Left ventricle myocardium inferior (tissue), 1 donor: Measurements from ENCODE around the gene COG2. TPM values are rescaled to one million over a fixed set of nuclear protein-coding genes. Genes with fewer than 3 reads are reported as not detected.

Source experiments
- DNase-seq: peaks from one replicate; pipeline ENCODE4 v3.0.0-alpha.2; 2020
- H3K27ac ChIP-seq: fragments of 200-600 bp; replicated peaks from 2 replicates; pipeline ENCODE4 v1.8.0; 2021
- H3K27me3 ChIP-seq: fragments of 200-600 bp; 2 replicates; pipeline ENCODE4 v1.8.0; 2021; ENCODE audit warnings: low read depth
- H3K36me3 ChIP-seq: fragments of 200-600 bp; 2 replicates; pipeline ENCODE4 v1.8.0; 2021
- H3K4me1 ChIP-seq: fragments of 200-600 bp; 2 replicates; pipeline ENCODE4 v1.8.0; 2021
- H3K4me3 ChIP-seq: fragments of 200-600 bp; 2 replicates; pipeline ENCODE4 v1.8.0; 2021; ENCODE audit warnings: mild to moderate bottlenecking, moderate library complexity
- H3K9me3 ChIP-seq: fragments of 200-600 bp; replicated peaks from 2 replicates; pipeline ENCODE4 v1.8.0; 2021
- intact Hi-C: fragments of 100-400 bp; cut with micrococcal nuclease; formaldehyde crosslinking; loops from one replicate; pipeline ENCODE4 v1.11.0; 2022
- total RNA-seq: library from RNA; stranded (reverse); fragmentation: NEBNext Ultra II Directional; extraction: Animal tissue kit (Norgen Biotek cat#: 25700); gene quantifications from one replicate; pipeline ENCODE4 v1.2.1, GENCODE V29; 2021
- TF ChIP-seq, protein P1 (sequence below): fragments of 200-600 bp; IDR thresholded peaks from 2 replicates; pipeline ENCODE4 v1.8.0; 2021; ENCODE audit warnings: antibody characterized with exemption, mild to moderate bottlenecking, borderline replicate concordance
- donor health status: DM: no; HTN: yes; CAD: no; lungs with severe emphysema.

COG2 gene
- total RNA-seq, 1 donor from 2014 or later, result 25.6 TPM

DNA sequence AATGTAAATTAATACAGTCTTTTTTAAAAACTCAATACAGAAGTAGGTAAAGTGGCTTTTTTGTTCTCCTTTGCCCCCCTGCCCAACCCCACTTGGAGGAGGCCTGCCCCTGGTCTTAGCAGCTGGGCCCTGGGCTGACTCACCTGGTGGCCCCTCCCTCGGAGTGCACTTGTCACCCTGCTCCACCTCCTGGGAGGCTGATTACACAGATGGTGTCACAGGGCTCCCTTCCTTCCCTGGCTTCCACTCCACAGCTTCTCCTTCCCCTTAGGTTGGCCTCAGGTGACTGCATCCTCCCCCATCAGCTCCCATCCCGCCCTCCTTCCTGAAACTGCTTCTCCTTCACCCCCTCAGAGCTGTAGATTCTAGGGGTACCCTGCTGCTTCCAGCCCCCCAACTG lies 93.2 kb downstream of the COG2 start:
- Histone ChIP-seq H3K9me3 (peaks cover 9% of the 10 kb centered on the region), H3K27ac (no peak overlapping the region), H3K4me3 (no peak overlapping the region), H3K36me3 (no peaks in the 10 kb centered on the region), H3K4me1 (peaks cover 15% of the 10 kb centered on the region), H3K27me3 (no peaks in the 10 kb centered on the region)
- TF ChIP-seq, protein P1, sequence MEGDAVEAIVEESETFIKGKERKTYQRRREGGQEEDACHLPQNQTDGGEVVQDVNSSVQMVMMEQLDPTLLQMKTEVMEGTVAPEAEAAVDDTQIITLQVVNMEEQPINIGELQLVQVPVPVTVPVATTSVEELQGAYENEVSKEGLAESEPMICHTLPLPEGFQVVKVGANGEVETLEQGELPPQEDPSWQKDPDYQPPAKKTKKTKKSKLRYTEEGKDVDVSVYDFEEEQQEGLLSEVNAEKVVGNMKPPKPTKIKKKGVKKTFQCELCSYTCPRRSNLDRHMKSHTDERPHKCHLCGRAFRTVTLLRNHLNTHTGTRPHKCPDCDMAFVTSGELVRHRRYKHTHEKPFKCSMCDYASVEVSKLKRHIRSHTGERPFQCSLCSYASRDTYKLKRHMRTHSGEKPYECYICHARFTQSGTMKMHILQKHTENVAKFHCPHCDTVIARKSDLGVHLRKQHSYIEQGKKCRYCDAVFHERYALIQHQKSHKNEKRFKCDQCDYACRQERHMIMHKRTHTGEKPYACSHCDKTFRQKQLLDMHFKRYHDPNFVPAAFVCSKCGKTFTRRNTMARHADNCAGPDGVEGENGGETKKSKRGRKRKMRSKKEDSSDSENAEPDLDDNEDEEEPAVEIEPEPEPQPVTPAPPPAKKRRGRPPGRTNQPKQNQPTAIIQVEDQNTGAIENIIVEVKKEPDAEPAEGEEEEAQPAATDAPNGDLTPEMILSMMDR, result no peak
- DNase-seq, result no peak
- intact Hi-C loops, result no loop called here

GRCh38 chr1:230737622-230738262 lies 95.5 kb downstream of the COG2 start:
- no peaks in the 10 kb centered on the region for H3K36me3 ChIP-seq
- no peak overlapping the region for H3K4me3 ChIP-seq
- H3K27me3 ChIP-seq, result no peaks in the 10 kb centered on the region
- H3K4me1 ChIP-seq, result no peaks in the 10 kb centered on the region
- intact Hi-C loops, result no loop called here
- H3K27ac ChIP-seq, result no peak overlapping the region
- TF ChIP-seq, protein P1, result no peak
- DNase-seq, result no peak
- H3K9me3 ChIP-seq, result peaks cover 9% of the 10 kb centered on the region

GRCh38 chr1:230739564-230740290 lies 97.4 kb downstream of the COG2 start:
- peaks cover 9% of the 10 kb centered on the region for H3K9me3 ChIP-seq
- H3K4me1 ChIP-seq, result no peaks in the 10 kb centered on the region
- no peaks in the 10 kb centered on the region for H3K27me3 ChIP-seq
- DNase-seq, result no peak
- H3K27ac ChIP-seq, result no peak overlapping the region
- no peak overlapping the region for H3K4me3 ChIP-seq
- intact Hi-C loops, result no loop called here
- TF ChIP-seq, protein P1, result no peak
- H3K36me3 ChIP-seq, result no peaks in the 10 kb centered on the region

Other genes with a start within 250 kb of the COG2 start
- gene PGBD5, start 216.1 kb upstream of the COG2 start, total RNA-seq, result 10.6 TPM
- gene AGT, start 71.6 kb downstream of the COG2 start, total RNA-seq, result 54.6 TPM
- gene CAPN9, start 104.9 kb downstream of the COG2 start, total RNA-seq, result 0.14 TPM
- gene C1orf198, start 226.0 kb downstream of the COG2 start, total RNA-seq, result 32.7 TPM